GM19351 (cell line): ENCODE measurements around the gene ATP13A3.

ENCODE experiments used
- ATAC-seq: cut with Tn5 transposase; IDR thresholded peaks from one replicate; pipeline ENCODE4 v1.9.1; 2021; ENCODE audit warnings: mild to moderate bottlenecking, moderate library complexity; ENCODE audit not compliant: unreplicated experiment

The ATP13A3 gene

DNA sequence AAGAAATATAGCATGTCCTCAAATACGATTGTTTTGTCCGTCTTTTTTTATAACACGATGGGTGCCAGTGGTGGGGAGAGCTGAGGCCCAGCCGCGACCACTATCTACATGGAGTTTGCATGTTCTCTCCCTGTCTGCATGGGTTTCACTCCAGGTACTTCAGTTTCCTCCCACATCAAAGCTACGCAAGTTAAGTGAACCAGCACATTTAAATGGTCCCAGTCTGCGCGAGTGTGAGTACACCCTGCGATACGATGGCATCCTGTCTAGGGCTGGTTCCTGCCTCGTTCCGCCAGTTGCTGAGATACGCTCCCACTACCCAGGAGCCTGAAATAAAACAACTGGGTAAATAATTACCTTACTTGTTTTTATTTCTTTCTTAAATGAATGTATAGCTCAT is 40.6 kb downstream of the ATP13A3 start:
- no peak for ATAC-seq

DNA sequence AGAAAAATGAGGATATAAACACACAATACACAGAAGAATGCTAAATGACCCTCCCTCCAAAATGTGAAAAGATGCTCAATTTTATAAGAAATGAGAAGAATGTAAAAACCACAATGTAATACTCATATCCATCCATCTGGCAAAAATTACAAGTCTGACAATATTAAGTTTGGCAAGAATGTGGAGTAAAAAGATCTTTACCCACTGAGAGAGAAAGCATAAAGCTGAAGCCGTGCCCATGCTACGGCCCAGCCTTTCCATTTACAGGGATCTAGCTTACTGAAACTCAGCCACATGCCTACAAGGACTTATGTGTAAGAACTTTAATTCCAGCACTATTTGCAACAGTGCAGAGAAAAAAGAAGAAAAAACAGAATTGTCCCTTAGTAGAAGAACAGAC is 42.9 kb downstream of the ATP13A3 start:
- ATAC-seq: no peak

DNA sequence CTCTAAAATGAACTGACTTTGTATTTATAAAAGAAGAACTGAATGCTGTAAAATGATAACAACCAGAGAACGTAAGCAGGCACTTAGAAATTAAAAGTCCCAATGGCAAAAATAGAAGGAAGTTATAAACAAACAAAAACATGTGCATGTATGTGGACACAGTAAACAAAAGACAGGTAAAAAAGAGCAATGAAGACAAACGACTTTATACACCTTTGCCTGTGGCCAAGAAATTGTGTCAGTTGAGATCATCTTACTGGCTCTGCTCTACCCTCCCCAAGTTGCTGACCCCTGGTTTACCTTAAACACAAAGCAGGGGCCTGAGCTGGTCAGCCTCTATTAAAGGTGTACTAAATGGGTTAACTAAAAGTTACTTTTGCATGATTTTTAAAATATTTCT is 46.0 kb downstream of the ATP13A3 start:
- no peak for ATAC-seq

DNA sequence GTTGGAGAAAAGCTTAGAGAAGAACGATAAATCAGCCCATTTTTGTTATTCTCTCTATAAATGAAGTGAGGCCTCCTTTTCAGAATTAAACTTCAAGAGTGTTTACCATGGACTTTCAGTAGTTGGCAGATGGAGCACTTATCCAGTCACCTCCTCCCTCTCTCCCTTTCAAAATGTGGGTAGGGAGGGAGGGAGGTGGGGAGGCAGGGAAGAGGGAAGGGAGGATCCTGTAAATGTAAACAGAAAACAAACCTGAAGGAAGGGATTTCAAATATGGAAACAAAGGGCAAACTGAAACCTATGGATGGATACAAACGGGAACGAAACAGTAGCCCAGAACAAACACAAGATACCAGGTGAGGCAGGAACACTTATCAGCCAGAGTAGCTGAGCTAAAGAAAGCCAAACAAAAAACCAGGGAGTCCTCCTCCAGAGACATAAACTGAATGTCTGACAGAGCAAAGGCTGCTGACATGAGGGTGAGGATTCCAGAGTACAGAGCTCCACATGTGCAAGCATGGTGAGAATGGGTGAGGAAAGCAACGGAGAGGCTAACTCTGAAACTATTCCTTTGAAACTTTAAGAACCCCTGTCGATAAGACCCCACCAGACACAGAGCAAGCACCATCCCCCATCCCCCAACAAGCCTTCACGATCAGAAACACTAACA is 46.8 kb downstream of the ATP13A3 start:
- no peak for ATAC-seq

DNA sequence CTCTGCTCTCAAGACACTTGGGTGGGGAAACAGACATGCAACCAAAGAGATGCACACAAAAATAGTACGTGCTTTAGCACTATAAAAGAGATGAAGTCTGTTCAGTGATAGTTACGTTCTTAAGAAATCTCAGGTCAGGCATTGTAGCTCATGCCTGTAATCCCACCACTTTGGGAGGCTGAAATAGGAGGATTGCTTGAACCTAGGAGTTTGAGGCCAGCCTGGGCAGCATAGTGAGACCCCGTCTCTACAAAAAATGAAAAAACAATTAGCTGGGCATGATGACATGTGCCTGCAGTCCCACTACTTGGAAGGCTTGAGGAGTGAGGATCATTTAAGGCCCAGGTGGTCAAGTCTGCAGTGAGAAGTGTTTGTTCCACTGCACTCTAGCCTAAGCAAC is 52.3 kb downstream of the ATP13A3 start:
- no peak for ATAC-seq

DNA sequence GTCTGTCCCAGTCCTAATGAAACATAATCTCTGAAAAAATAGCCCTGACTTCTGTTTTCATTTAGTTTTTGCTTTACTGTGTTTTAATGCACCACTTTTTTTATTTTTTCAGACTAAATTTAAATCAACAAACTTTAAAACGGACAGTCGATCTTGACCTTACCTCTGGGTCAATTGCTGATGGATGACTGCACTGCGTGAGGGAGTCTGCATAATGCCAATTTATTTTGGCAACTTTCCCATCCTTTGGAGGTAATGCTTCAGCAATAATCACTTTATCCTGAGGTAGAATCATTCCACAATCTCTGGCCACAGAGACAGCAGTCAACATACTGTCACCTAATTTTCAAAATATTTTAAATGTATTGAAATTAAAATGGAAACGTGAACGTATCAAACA is 55.2 kb downstream of the ATP13A3 start:
- ATAC-seq: no peak

DNA sequence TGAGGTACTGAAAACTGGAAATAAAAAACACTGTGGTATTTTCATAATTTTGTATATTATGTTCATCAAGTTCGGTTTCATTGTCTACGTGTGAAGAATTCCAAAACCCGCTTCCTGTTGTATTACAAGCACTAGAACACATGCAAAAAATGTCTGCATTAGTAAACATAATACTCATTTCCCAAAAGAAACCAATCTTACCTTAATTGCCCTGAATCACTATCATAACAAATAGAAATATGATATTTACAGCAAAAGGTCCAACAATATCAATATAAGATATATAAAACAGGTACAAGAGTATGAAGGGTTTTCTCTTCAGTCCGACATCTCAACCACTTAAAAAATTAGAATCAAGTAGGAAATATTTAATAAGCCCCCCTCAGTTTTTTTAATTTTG is 61.4 kb downstream of the ATP13A3 start:
- no peak for ATAC-seq

DNA sequence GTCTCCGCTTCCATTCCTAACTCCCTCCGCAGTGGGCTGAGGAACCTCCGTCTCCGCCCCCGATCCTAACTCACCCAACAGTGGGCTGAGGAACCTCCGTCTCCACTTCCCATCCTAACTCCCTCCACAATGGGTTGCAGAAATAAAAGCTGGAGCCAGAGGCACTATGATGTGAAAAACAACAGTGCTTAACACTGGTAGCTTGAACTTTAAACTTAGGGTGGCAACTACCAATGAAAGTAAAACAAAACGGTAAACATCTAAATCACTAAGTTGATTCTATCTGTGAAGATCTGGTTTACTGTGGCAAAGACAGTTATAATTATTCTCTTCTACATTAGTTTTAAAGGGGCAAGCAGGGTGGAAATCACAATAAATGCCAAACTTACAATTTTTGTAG is 61.8 kb downstream of the ATP13A3 start:
- ATAC-seq: no peak

DNA sequence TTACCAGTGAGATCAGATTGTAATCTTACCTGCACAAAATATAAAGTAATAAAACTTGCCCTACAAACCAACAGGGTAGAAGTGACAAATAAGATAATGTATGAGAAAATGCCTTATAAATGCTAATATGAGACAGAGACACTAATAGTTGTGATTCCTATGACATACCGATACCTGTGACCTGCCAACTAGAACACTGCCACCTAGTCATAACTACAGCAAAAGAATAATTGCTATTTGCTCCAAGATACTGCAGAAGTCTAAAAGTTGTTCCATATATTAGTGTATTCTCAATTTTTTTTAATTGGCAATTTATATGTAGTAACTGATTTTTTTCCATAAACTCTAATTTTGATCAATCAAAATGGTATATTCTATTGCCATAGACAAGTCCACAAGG is 62.4 kb downstream of the ATP13A3 start:
- no peak for ATAC-seq

DNA sequence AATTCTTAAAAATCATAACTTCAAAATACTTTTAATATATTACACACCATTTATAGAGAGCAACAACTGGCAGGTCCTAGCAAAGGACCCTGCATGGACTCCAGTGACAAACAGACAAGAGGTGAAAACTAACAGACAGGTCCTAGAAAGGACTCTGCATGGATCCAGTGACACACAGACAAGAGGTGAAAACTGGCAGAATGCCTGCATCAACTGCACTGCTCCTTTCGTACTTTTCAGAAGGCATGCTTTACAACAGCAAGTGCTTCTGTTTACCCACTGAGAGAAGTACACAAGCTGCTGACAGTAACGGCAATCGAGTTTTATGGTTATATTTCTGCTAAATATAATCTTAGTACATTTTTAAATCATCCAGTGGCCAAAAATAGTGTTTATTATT is 63.5 kb downstream of the ATP13A3 start:
- ATAC-seq: no peak

DNA sequence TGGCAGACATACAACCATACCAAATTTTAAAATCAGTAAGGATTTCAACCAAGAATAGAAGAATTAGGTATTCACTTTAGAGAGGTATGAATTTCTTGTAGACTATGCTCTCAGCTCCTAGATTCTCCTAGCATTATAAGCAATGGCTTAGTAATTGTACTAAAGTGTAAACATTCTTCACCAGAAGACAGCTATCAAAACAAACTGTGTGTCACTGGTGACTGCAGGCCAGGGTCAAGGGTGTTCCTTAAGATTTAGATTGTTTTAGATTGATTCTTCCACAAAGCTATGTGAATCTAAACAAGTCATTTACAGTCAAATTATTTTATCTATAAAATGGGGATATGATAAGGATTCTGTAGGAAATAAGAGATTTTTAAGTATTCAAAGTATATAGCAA is 64.6 kb downstream of the ATP13A3 start:
- no peak for ATAC-seq

DNA sequence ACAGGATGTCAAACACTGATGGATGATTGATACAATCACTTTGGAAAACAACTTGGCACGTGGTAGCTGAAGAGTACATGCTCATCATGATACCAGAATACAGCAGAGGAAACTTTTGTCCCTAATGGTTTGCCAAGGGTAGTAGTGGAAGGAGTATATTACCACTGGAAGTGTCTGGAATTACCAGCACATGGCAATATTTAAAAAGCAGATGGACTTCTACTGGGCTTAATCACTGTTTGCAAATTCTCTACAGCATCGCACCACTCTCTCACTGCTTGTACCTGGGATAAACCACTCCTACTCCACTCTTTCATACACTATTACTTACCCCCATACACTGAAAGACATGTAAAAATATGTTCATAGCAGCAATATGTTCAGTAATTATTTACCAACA is 68.1 kb downstream of the ATP13A3 start:
- ATAC-seq: no peak

DNA sequence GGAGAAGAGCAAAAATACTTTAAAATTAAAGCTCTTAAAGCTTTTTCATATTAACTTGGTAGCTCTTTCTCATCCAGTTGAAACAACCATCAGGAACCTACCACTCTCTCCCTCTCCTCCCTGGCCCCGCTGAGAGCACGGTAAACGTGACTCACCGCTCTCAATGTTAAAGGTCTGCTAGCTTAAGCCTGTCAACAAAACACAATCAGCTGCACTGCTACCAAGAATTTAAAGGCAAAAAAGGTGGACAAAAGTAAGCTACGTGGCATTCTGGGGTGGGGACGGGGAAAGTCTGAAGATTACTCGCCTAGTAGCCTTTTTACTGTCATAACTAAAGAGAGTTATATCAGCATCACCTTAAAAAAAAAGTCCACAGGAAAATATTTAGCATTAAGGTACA is 79.4 kb downstream of the ATP13A3 start:
- ATAC-seq: no peak

DNA sequence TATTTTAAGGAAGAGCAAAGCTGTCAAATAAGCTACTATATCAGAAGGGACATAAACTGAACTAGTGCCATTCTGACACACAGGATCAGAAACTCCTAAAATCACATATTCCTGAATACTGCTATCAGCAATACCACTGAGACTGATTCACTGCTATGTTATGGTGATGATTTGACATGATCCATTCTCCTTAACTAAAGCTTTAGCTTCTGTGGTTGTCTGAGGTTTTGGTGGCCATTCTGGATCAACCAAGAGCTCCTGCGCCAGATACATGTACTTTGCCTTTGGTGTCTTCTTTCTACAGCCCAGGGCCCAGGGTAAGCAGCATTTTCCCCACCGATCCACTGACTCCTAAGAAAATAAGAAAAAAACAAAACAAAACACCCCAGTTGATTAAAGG is 81.0 kb downstream of the ATP13A3 start:
- no peak for ATAC-seq

DNA sequence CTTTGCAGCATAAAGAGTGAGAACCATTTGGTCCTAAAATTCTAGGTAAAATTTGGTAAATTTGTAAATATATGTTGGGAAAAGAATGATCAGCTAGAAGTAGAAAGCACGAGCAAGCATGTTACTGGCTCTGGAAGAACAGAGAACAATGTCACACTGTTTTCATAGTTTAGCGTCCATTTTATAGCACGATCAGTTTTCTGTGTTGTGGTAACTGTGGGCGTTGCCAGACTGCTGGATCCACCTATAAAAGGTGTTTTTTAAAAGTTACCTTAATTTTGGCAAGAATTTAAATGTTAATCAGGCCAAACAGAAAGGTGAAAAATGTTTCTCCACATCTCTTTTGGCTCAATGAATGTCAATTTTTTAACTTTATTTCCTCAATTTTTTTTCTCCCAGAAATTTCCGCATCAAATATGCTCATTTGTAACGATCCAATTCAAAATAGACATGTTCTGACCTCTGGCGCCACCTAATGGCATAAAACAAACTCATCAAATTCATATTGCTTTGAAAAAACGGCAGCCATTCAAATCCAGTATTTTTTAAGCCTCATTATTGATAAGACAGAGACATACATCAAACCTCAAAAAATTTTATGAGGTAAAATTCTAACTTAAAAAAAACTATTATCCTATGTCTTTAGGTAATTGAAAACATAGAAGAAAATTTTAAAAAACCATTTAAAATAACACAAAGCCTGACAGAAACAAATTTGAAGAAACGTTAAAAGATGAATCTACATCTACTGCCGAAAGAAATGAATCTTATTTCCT is 82.2 kb downstream of the ATP13A3 start:
- no peak for ATAC-seq

DNA sequence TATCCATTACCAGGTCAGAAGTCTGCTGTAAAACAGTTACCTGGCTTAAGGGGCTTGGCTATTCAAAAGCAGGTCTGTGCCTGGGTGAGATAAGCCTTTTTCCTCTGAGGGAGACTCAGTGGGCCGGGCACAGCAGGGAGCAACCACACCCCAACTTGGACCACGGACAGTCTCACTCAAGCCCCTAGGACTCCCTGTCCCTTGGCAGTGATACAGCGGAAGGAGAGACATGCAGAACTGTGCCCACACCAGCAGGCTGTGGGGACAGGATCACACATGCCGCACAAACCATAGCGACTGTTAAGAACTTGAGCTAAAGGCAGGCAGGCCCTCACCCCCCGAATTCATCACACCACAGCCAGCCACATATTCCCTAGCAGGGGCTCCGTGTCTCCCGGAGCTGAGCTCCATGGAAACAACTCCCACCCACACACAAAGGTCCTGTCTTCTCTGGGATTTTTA is 84.9 kb downstream of the ATP13A3 start:
- ATAC-seq: no peak

DNA sequence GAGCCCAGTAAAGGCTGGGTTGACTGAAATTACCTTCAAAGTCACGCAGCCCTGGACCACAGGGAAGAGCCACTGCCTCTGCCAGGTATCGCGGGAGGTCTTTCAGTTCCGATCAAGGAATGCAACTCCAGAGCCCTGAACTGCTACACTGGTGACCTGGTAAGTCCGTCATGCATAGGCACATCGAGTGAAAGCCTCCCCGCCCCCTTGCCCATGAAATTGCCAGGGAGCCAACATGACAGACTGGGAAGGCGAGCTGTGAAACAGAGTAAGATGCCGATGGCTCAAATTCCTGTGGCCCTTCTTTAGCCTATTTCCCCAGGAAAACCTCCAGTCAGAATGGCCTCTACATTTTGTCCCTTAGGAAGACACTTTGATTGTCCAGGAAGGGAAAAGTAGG is 85.5 kb downstream of the ATP13A3 start:
- ATAC-seq: no peak

DNA sequence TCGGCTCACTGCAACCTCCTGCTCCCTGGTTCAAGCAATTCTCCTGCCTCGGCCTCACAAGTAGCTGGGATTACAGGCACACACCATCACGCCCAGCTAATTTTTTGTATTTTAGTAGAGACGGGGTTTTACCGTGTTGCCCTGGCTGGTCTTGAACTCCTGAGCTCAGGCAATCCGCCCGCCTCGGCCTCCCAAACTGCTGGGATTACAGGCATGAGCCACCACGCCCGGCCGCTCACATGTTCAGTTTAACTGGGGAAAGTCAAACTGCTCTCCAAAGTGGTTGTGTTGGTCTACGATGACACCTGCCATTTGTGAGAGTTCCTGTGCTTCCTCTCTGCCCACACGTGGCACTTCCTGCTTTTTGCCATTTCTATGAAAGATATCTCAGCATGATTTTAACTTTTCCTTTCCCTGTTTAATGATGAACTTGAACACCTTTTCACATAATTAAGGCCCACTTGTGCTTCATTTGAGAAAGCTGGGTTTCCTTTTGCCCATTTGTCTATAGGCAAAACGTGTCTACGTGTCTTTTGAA is 86.9 kb downstream of the ATP13A3 start:
- no peak for ATAC-seq

DNA sequence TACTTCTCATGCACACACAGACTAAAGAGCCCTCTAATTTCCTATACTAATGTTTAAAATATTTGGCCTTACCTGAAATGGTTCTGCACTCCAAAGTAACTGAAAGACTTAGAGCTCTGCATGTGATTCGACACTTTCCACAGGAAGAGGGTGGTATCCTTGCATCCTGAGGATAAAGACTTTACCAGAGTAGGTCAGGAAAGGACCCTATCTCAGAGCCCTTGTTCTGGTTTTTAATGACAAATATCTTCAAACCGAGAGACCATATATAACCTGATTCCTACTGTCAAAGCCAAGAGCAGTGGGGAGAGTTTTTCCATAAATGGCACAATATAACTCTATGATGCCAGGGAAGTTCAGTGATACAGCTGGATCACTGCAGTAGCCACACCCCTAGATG is 87.6 kb downstream of the ATP13A3 start, which contains the start of gene GP5:
Gene GP5 (minus strand): TSS at position 101 of the 400 bp plus-strand sequence. CDS start 984 bp downstream, outside the sequence.
- no peak for ATAC-seq

DNA sequence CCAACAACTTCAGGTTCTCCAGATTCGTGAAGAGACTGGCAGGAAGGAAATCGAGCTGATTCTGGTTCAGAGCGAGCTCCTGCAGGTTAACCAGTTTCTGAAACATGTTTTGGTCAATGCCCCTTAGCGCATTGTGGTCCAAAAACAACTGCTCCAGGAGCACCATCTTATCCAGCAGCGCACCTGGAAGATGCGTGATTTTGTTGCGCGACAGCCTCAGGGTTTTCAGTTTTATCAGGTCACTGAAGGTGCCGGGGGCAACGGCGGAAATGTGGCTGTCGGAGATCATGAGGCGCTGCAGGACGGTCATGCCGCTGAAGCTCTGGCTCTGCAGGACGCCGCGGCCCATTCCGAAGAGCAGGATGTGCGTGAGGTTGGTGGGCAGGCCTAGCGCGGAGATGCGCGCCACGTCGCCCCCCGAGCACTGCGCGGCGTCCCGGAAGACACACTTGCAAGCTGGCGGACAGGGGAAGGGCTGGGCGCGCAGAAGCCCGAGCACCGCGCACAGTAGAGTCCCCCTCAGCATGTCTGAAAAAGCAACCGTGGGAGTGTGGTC is 89.0 kb downstream of the ATP13A3 start:
- no peak for ATAC-seq

DNA sequence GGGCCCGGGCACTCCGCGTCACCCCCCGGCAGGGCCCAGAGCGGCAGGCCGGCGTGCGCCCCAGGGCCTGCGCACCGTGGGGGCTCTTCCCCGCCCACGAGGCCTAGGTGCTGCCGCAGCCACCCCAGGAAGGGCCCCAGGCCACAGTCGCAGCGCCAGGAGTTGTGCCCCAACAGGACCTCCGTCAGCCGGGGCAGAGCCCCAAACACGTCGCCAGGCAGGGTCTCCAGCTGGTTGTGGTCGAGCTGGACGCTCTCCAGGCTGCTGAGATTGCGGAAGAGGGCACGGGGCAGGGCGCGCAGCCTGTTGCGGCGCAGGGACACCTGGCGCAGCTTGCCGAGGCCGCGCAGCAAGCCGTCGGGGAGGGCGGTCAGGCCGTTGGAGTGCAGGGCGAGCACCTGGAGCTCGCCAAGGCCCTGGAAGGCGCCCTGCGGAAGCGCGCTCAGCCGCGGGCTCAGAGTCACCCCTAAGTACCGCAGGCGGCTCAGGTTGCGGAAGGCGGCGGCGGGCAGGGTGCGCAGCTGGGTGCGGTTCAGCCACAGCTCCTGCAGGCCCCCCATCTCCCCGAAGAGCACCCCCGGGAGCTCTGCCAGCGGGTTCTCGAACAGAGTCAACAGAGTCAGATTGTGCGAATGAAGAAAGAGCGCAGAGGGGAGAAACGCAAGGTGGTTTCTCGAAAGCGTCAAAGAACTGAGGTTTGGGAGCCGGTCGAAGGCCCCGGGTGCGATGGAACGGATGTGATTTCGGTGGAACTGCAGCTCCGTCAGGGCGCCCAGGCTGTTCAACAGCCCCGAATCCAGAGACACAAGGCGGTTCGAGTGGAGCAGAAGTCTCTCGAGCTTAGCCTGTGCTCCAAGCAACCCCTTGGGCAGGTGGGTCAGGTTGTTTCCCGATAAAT is 89.7 kb downstream of the ATP13A3 start:
- ATAC-seq: peak; percentile 38
